ENCODE data around the gene ALDH6A1. TPM values are rescaled to one million over a fixed set of nuclear protein-coding genes. Genes with fewer than 3 reads are reported as not detected.

The ALDH6A1 gene
- total and polyA plus RNA-seq, 2 of the 8 experiments (the other 6 are each of a cell fraction or from before 2014, with no cell fraction given), result 12.1 to 28.7 TPM

- peak overlapping the region; percentile 81 to 99 (median 90) for H3K9ac ChIP-seq (replicated peaks in 1 of 4; ENCODE audit: extremely low read depth in 1 of 4, low read depth in 3 of 4, low read length in 3 of 4)
- H3K79me2 ChIP-seq (ENCODE audit: control insufficient read depth in 1 of 2, insufficient read depth in 2 of 2, low read length in 2 of 2), result peaks cover 3 to 46% of the 10 kb centered on the region in 2 experiments; a peak in 3 of 4 replicates
- H3K23me2 ChIP-seq (ENCODE audit: low read depth, low read length), result peaks cover 7% of the 10 kb centered on the region; the same call in 1 of the 2 replicates
- no peak overlapping the region for H2BK15ac ChIP-seq (ENCODE audit: low read length)
- 0 out of 4 replicates have a peak, but pooled peaks of 1 of the 2 experiments have one; percentile 49 for TF ChIP-seq HDAC2 (IDR thresholded peaks at IDR 0.05; ENCODE audit: borderline replicate concordance in 1 of 2, low read depth in 2 of 2, low read length in 2 of 2)
- TF ChIP-seq POLR2A (IDR thresholded peaks at IDR 0.05; ENCODE audit: control extremely low read depth in 1 of 2, low read depth in 2 of 2, low read length in 2 of 2), result no peak
- TF ChIP-seq SIN3A (conservative IDR thresholded peaks at IDR 0.05 in 1 of 2, IDR thresholded peaks at IDR 0.05 in 1 of 2; ENCODE audit: low read depth in 1 of 2, low read length in 2 of 2), result 0 out of 4 replicates have a peak, but pooled peaks of 1 of the 2 experiments have one; percentile 59
- no peak for TF ChIP-seq BACH1 (IDR thresholded peaks at IDR 0.05; ENCODE audit: low read length)
- peak; percentile 44 for TF ChIP-seq ASH2L (IDR thresholded peaks at IDR 0.05; ENCODE audit: low read length)
- TF ChIP-seq RBBP5 (IDR thresholded peaks at IDR 0.05; ENCODE audit: borderline replicate concordance, low read depth, low read length), result 0 out of 2 replicates have a peak, but pooled peaks have one; percentile 24
- peak; percentile 58 for TF ChIP-seq SAP30 (IDR thresholded peaks at IDR 0.05; ENCODE audit: insufficient read depth, insufficient replicate concordance, low read length)
- no peak overlapping the region for H3K14ac ChIP-seq (ENCODE audit: insufficient read length)
- H4K5ac ChIP-seq (ENCODE audit: insufficient read length, low read depth, low read length), result peak overlapping the region; percentile 43
- peak overlapping the region; percentile 75 for H3K56ac ChIP-seq (replicated peaks; ENCODE audit: insufficient read length, low read depth, low read length)
- peak overlapping the region; percentile 75 to 76 for H3K4me2 ChIP-seq (ENCODE audit: insufficient read depth in 1 of 2, low read depth in 2 of 2, low read length in 2 of 2)
- no peak for FAIRE-seq
- WGBS, 2 experiments (ENCODE audit: extremely low coverage in 1 of 2, insufficient coverage in 1 of 2, insufficient read length in 1 of 2, insufficient replicate concordance in 2 of 2, low coverage in 1 of 2, low lambda C conversion rate in 2 of 2, missing lambda C conversion rate in 1 of 2), result 1% methylated on average over 15 of the region's 15 CpGs; no CpG with 5 or more reads in 1 of the 2 experiments
- H3K9me3 ChIP-seq (ENCODE audit: insufficient read depth in 2 of 2, low read depth in 1 of 2, low read length in 1 of 2), result no peaks in the 10 kb centered on the region
- H3K27me3 ChIP-seq (replicated peaks in 1 of 4; ENCODE audit: control insufficient read depth in 3 of 4, extremely low read depth in 1 of 4, insufficient read depth in 3 of 4, low read length in 3 of 4), result no peaks in the 10 kb centered on the region
- peak overlapping the region; percentile 97; the same call in 1 of the 2 replicates for H4K8ac ChIP-seq (ENCODE audit: extremely low read depth, insufficient read depth, low read length)
- no peak overlapping the region for H3K23ac ChIP-seq (ENCODE audit: insufficient read length)
- H3K4ac ChIP-seq (replicated peaks; ENCODE audit: insufficient read length, low read depth, low read length), result no peak overlapping the region
- no peaks in the 10 kb centered on the region for H4K20me1 ChIP-seq (replicated peaks in 1 of 2; ENCODE audit: control insufficient read depth in 1 of 2, insufficient read depth in 2 of 2, low read length in 2 of 2)
- H4K91ac ChIP-seq (replicated peaks; ENCODE audit: insufficient read length, low read length), result peak overlapping the region; percentile 32
- peak overlapping the region; percentile 71; the same call in 1 of the 2 replicates for H3K18ac ChIP-seq (ENCODE audit: extremely low read depth, low read length)
- no peak overlapping the region for H2BK20ac ChIP-seq (ENCODE audit: low read length)
- no peaks in the 10 kb centered on the region for H3K36me3 ChIP-seq (ENCODE audit: control insufficient read depth in 2 of 4, insufficient read depth in 4 of 4, low read length in 3 of 4)
- no peak for DNase-seq (ENCODE audit: low read depth in 1 of 2, low spot score in 2 of 2)
- H2BK12ac ChIP-seq (ENCODE audit: low read depth, low read length), result peak overlapping the region; percentile 94
- ChIA-PET CTCF (ENCODE audit: partially characterized antibody) (interaction anchor here (0.6 kb wide), 2 partner anchors 176 to 396 kb away, joined by 3 to 4 read pairs; no protein-coding TSS in a partner anchor), POLR2A (ENCODE audit: partially characterized antibody) (interaction anchor here (1.0 to 5.4 kb wide), 6 partner anchors 10 to 158 kb away, joined by 3 to 26 read pairs (median 4); no protein-coding TSS in a partner anchor)
- H2AFZ ChIP-seq (ENCODE audit: low read length), result 0 out of 2 replicates have a peak overlapping the region, but pooled peaks have one; percentile 7
- peak overlapping the region; percentile 89 for H3K27ac ChIP-seq (ENCODE audit: low read depth, low read length)
- no peaks in the 10 kb centered on the region; the same call in 1 of the 2 replicates for H3K79me1 ChIP-seq (ENCODE audit: low read depth, low read length)
- H2AK5ac ChIP-seq (ENCODE audit: low read depth, low read length), result no peak overlapping the region; the same call in 1 of the 2 replicates
- H2BK5ac ChIP-seq (ENCODE audit: low read depth, low read length), result peak overlapping the region; percentile 96
- peak overlapping the region; percentile 86 to 99 (median 91) for H3K4me3 ChIP-seq (ENCODE audit: extremely low read depth in 1 of 4, insufficient read depth in 2 of 4, low read depth in 3 of 4, low read length in 4 of 4)
- peaks cover 0 to 3% (median 2%) of the 10 kb centered on the region in 4 experiments; a peak in 4 of 7 replicates for H3K4me1 ChIP-seq (replicated peaks in 1 of 4; ENCODE audit: control insufficient read depth in 3 of 4, insufficient read depth in 4 of 4, low read length in 3 of 4)
- H2BK120ac ChIP-seq (replicated peaks; ENCODE audit: low read depth, low read length), result no peak overlapping the region
Measured at GRCh38 chr14:74083784-74084276, 423 bp downstream of the ALDH6A1 start.
